Thyroid gland (tissue), 4 donors: ENCODE results near the gene TPGS2.

Experiments used
- CTCF ChIP-seq, 6 experiments: fragments of 200-600 bp in 3 of 6; fragments of 450-650 bp in 3 of 6; sonication (generic) in 3 of 6; IDR thresholded peaks; one replicate each; pipeline ENCODE4 v1.5.1; 2016 to 2019; ENCODE audit warnings: antibody characterized with exemption in 6 of 6, mild to moderate bottlenecking in 2 of 6, inconsistent platforms in 1 of 6, moderate library complexity in 1 of 6
- POLR2A ChIP-seq, 2 donors: fragments of 450-650 bp; IDR thresholded peaks; one replicate each; pipeline ENCODE4 v1.6.1; 2017; ENCODE audit warnings: antibody characterized with exemption in 2 of 2, mild to moderate bottlenecking in 2 of 2, moderate library complexity in 1 of 2

- TF ChIP-seq CTCF (IDR thresholded peaks at IDR 0.05) = no peak
- TF ChIP-seq POLR2A (IDR thresholded peaks at IDR 0.05) = no peak
Measured at GRCh38 chr18:36758623-36759022, 70.2 kb downstream of the TPGS2 start.
